ENCODE data around the gene KLHDC1. TPM values are rescaled to one million over a fixed set of nuclear protein-coding genes. Genes with fewer than 3 reads are reported as not detected.
"Not testable (repeated sequence)": the region's sequence is repeated elsewhere in the genome, so short reads cannot be mapped to it uniquely, and the experiment has no call there.

Gene KLHDC1
- total and polyA plus RNA-seq, 8 donors = 3.5 to 9.4 (median 6.5) TPM

GRCh38 chr14:49687942-49688700 is 4.8 kb upstream of the KLHDC1 start, which contains the start of gene POLE2:
Gene POLE2 (minus strand): TSS chr14:49688214. CDS start chr14:49688203, 11 bp downstream.
- no peak for TF ChIP-seq CTCF (IDR thresholded peaks at IDR 0.05)
- Histone ChIP-seq H3K4me3 (peak within 1 kb of the TSS; percentile 75 to 76), H3K27ac (peak within 1 kb of the TSS; percentile 71 to 80), H3K9me3 (no peaks in the 10 kb centered on the region), H3K36me3 (no peaks in the 10 kb centered on the region), H3K27me3 (no peaks in the 10 kb centered on the region), H3K4me1 (peaks cover 0 to 17% of the 10 kb centered on the region in 2 donors)
- intact Hi-C loops (cut with DNase I) = no loop called here
- DNase-seq (peak; percentile 78 to 96 (median 80)), ATAC-seq (peak; percentile 91)

GRCh38 chr14:49688701-49689030 is 4.3 kb upstream of the KLHDC1 start:
- no peaks in the 10 kb centered on the region for H3K27me3 ChIP-seq
- H3K4me1 ChIP-seq = peaks cover 0 to 17% of the 10 kb centered on the region in 2 donors
- H3K4me3 ChIP-seq = peak overlapping the region in 1 of 2 donors; percentile 75
- no peaks in the 10 kb centered on the region for H3K36me3 ChIP-seq
- TF ChIP-seq CTCF (IDR thresholded peaks at IDR 0.05) = no peak
- peak overlapping the region; percentile 71 to 80 for H3K27ac ChIP-seq
- ATAC-seq (no peak), DNase-seq (no peak)
- H3K9me3 ChIP-seq = no peaks in the 10 kb centered on the region
- intact Hi-C loops (cut with DNase I) = no loop called here

GRCh38 chr14:49691031-49691430 is 1.9 kb upstream of the KLHDC1 start:
- DNase-seq (no peak), ATAC-seq (no peak)
- H3K9me3 ChIP-seq = no peaks in the 10 kb centered on the region
- H3K36me3 ChIP-seq = no peaks in the 10 kb centered on the region
- H3K4me1 ChIP-seq = peaks cover 0 to 24% of the 10 kb centered on the region in 2 donors
- intact Hi-C loops (cut with DNase I) = no loop called here
- no peaks in the 10 kb centered on the region for H3K27me3 ChIP-seq
- TF ChIP-seq CTCF (IDR thresholded peaks at IDR 0.05) = no peak
- no peak overlapping the region for H3K4me3 ChIP-seq
- H3K27ac ChIP-seq = no peak overlapping the region

GRCh38 chr14:49692193-49692757 is 645 bp upstream of the KLHDC1 start:
- Histone ChIP-seq H3K4me1 (peaks cover 0 to 24% of the 10 kb centered on the region in 2 donors), H3K27me3 (no peaks in the 10 kb centered on the region), H3K27ac (peak overlapping the region; percentile 88 to 97), H3K4me3 (peak overlapping the region; percentile 53 to 61), H3K36me3 (no peaks in the 10 kb centered on the region), H3K9me3 (no peaks in the 10 kb centered on the region)
- intact Hi-C loops (cut with DNase I) = no loop called here
- DNase-seq (no peak), ATAC-seq (peak; percentile 4)
- no peak for TF ChIP-seq CTCF (IDR thresholded peaks at IDR 0.05)

- ATAC-seq; H3K27me3 ChIP-seq; H3K9me3 ChIP-seq; intact Hi-C loops (cut with DNase I); H3K36me3 ChIP-seq; DNase-seq: not testable (repeated sequence)
- Histone ChIP-seq H3K4me1 (peaks cover 0 to 18% of the 10 kb centered on the region in 2 donors), H3K27ac (peak overlapping the region; percentile 88 to 97), H3K4me3 (peak overlapping the region; percentile 53 to 61)
Measured at GRCh38 chr14:49693735-49694124, 810 bp downstream of the KLHDC1 start.

All from left lung (tissue), 10 donors.